Measurements from ENCODE around the gene CHD9.
"Not testable (repeated sequence)": the region's sequence is repeated elsewhere in the genome, so short reads cannot be mapped to it uniquely, and the experiment has no call there.

The CHD9 gene

DNA sequence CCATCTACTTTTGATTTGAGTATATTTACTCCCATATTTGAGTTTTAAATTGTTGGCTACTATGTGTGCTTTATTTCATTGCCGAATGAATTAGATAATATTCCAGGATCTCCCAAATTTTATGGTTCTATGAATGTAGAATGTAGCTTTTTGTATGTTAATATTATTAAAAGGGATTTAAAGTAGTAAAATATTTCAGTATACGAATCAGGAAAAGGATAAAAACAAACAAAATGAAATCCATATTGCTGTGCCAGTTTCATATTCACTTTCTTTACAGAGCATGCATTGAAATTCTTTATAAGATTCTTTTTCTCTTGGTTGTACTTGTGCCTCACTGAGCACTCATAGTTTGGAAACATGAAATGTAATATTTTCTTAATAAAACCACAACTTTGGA is 155.1 kb downstream of the CHD9 start:
- no peak for DNase-seq

DNA sequence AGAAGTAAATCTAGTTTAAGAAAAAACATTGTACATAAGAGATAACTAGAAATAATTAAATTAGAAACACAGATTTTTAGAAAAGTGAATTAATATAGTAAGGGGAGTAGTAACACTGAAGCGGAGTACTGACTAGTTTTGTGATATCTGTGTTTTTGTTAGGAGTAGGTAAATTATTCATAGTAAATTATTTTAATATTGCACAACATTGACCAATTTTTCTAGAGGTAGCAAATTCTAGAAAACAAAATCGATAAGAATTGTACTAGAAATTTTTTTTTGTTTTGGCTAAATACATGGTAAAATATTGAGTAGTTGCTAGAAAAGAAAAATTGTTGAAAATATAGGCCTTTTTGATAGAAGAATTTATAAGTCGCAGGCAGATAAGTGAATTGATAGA is 156.5 kb downstream of the CHD9 start:
- DNase-seq, result no peak

GRCh38 chr16:53212893-53213223 is 158.1 kb downstream of the CHD9 start:
- no peak for DNase-seq

DNA sequence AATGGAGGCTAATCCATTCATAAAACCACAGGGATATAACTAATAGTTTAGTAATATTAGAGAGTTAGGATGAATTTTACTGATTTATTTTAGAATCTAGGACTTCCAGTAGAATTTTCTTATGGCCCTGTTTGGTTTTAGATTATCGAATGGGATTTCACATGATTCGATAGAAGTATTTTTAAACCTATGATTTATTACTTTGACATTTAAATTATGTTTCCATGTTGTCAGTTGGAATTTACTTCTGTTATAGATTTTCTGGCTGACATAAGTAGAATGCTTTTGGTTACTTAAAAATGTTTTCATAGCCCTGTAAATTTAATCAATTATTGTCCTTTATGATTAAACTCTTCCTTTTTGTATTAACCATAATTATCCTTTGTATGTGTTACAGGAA is 158.8 kb downstream of the CHD9 start:
- DNase-seq, result no peak

DNA sequence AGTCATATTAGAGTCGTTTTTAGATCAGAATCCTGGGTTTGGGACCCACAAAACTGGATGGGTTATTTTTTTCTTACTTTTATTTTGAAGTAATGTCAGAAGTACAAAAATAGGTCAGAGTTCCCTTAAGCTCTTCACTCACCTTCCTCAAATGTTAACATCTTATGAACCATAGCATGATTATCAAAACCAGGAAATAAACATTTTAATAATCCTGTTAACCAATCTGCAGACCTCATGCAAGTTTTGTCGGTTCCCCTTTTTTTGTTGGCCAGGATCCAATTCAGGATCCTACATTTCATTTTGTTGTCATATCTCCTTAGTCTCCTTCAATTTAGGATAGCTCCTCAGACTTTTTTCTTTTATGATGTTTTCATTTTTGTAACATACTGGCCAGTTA is 162.0 kb downstream of the CHD9 start:
- no peak for DNase-seq

GRCh38 chr16:53219371-53219770 is 164.6 kb downstream of the CHD9 start:
- no peak for DNase-seq

DNA sequence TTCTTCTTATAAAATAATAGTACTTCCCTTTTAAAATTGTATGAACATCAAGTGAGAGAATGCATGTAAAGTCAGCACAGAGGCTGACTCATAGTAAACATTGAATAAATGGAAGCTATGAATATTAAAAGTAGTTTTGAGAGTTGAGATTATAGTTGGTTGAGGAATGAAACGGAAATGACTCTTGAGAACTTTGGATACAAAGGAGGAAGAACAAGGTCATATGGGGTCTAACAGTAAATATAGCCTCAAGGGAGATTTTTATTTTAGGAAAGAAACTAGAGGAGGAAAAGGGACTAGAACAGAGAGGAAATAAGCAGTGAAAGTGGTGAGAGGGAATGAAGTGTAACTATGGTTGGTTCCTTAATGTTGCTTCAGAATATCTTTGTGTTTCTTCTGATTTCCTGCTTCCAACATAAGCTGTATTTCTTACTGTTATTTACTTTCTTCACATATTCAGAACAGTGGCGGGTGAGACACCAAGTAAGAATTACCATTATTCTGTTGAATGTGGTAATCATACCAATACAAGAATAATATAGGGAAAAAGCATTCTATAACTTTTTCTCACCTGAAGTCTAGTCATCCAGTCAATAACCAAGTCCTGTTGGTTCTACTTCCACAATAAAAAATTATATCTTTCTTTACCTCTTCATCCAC is 165.1 kb downstream of the CHD9 start:
- no peak for DNase-seq

DNA sequence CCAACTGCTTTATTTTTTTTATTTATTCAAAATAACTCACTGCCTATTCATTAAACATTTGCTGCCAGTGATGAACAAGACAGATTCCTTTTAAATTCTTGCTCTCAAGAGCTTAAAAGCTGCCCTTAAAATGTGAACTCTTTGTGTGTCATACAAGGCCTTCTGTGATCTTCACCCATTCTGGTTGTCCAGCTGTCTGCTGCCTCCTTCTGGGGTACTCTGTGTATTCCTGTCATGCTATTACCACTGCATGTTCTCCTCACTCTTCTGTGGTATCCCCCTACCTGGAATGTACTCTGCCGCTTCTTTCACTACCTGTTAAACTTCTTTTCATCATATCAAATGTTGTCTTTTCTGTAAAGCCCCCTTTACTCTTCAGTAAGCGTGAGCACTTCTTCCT is 165.8 kb downstream of the CHD9 start:
- no peak for DNase-seq

GRCh38 chr16:53224951-53225533 is 170.3 kb downstream of the CHD9 start:
- no peak for DNase-seq

GRCh38 chr16:53232826-53233529 is 178.2 kb downstream of the CHD9 start:
- DNase-seq, result no peak

DNA sequence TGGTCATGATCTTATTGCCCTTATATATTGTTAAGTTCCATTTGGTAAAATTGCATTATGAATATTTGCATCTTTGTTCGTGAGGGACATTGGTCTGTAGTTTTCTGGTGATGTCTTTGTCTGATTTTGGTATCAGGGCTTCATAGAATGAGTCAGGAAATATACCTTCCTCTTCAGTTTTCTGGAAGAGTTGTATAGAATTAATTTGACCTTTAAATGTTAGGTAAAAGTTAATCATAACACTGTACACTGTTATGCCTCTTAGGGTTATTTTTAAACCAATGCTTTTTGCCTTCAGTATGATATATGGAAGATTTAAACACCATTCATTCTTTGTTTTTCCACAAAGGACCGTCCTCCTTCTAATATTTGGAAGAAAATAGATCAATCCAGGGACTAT is 180.0 kb downstream of the CHD9 start:
- DNase-seq, result no peak

DNA sequence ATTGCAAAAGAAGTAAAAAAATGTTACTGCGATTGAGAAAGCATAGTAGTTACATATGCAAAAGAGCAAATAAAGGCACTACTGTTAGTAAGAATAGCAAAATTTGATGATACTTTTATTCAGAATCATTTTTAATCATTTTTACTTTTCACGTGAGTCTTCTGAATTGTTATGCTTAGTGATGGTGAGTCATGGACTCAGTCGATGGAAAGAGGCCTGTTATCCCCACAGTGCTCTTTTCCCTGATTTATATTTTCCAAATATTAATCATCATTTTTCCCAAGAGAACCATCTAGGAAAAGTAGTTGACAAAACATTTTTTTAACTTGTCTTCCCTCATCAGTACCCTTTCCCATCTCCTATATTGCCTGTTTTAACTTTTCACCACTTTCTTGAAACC is 181.1 kb downstream of the CHD9 start:
- DNase-seq, result no peak

DNA sequence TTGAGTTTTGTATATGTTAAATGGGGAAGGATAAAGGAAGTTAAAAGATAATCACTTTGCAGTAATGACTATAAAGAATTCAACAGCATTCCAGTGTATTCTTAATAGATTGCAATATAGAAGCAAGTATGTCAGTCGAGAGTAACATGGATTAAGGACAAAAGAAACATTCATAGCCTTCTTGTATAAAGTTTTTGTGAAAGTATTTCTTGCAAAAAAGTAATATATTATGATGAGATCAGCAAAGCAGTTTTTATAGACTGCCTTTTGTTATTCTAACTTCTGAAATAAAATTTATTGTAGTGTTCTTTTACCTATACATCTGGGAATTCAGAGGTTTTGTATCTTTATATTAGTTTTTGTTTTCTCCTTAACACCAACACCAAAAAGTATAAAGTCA is 194.5 kb downstream of the CHD9 start:
- no peak for DNase-seq

DNA sequence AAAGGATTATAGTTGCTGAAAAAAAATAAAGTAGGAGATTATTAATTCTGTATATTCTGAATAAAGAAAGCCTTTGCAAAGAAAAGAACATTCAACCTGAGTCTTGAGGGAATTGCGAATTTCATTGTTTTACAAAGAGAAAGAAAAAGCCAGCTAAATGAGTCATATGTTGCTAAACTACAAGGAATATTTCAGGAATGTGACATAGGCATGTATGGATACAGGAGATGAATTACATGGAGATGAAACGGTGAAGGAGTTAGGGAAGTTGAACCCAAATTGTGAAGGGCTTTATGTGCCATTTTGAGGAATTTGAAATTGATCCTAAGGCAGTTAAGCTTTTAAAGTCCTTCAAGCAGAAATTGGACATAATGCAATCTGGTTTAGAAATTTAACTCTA is 202.2 kb downstream of the CHD9 start:
- no peak for DNase-seq

- no peak for DNase-seq
Observed at GRCh38 chr16:53258809-53259208, 204.0 kb downstream of the CHD9 start.

GRCh38 chr16:53261276-53261675 is 206.5 kb downstream of the CHD9 start:
- DNase-seq, result no peak

DNA sequence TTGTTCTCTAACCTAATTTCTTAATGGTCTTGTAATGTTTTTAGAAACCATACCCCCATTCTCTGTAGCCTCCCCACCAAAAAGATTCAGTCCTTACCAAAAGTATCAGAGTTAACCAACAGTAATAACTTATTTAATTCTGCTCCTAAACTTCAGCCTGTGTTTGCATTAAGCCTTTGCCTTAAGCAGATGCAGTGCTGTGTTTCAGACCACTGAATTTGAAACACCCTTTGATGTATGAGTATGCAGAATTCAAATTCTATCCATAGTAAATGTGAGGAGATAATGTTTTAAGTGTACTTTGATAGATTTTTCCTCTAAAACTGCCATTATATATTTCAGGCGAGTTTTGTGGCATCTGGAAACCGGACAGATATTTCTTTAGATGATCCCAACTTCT is 207.9 kb downstream of the CHD9 start:
- DNase-seq, result no peak

DNA sequence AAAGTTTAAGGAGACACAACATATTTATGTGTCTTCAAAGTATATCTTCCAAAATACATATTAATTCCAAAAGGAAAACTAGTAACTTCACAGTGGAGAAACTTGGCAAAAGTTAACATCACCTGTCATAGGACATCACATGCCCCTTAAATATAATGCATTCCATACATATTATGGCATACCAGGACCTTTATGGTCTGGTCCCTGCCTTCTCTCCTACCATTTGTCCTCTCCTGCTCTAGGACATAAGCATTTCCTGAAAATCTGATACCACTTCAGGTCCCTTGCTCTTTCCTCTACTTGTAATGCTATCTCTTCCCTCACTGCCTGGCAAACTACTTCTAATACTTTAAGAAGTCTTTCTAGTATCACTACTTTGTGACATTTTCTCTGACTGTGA is 211.4 kb downstream of the CHD9 start:
- no peak for DNase-seq

GRCh38 chr16:53278498-53278897 is 223.7 kb downstream of the CHD9 start:
- DNase-seq, result not testable (repeated sequence)

- DNase-seq, result no peak
Observed at GRCh38 chr16:53281280-53281679, 226.5 kb downstream of the CHD9 start.

DNA sequence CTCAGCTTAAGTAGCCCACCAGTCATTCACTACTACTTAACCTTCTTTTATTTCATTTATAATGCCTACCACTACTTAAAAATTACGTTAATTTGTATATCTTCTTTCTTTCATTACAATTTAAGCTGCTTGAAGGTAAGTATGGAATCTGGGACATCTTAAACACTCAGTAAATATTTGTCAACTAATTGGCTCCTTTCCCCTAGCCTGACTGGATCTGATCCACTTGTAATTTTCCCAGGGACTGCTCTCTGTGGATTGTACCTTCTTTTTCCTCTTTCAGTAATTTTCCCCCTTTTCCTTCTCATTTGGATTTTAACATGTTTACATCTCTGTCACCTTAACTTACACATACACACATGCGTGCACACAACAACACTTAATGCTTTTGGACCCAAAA is 227.1 kb downstream of the CHD9 start:
- no peak for DNase-seq

- no peak for DNase-seq
Observed at GRCh38 chr16:53282328-53282727, 227.5 kb downstream of the CHD9 start.

GRCh38 chr16:53282975-53283946 is 228.5 kb downstream of the CHD9 start:
- DNase-seq, result peak; percentile 21

- DNase-seq, result no peak
Observed at GRCh38 chr16:53285236-53285635, 230.4 kb downstream of the CHD9 start.
